ENCODE data around the gene TIAM2.

Gene TIAM2

GRCh38 chr6:155297669-155298068, 302.6 kb downstream of the TIAM2 start:
- no peak for DNase-seq (ENCODE audit: low read depth)

- peak; percentile 64 for DNase-seq (ENCODE audit: low read depth)
These were observed 306.8 kb downstream of the TIAM2 start for GRCh38 chr6:155301867-155302266.

- DNase-seq (ENCODE audit: low read depth), result peak; percentile 24
These were observed 308.3 kb downstream of the TIAM2 start for GRCh38 chr6:155303361-155303870.

GRCh38 chr6:155306958-155307357, 311.8 kb downstream of the TIAM2 start:
- no peak for DNase-seq (ENCODE audit: low read depth)
